ENCODE results near the gene ZNF254. TPM values are rescaled to one million over a fixed set of nuclear protein-coding genes. Genes with fewer than 3 reads are reported as not detected.

The ZNF254 gene
- total and polyA plus RNA-seq, 9 of the 15 experiments (the other 6 are each of a cell fraction or from before 2014, with no cell fraction given): 10.7 to 22.1 (median 14.2) TPM

DNA sequence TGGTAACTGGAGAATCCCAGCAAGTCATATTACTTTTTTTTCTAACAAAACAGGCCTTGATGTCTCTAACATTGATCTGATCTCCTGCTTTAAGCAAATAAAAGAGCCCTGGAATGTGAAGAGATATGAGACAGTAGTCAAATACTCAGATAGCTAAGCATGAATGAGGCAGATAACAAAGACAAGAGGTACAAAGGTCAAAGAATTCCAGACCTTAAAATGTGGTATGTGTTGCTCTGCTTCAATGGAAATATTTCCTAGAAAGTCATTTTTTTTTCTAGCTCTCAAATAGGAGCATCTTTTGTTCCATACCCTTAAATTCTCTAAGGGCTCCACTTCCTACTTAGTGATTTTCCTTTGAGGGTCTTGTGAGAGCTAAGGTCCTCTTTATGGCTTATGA, 54.6 kb downstream of the ZNF254 start:
- Histone ChIP-seq H3K36me3 (ENCODE audit: control insufficient read depth, insufficient read depth, low read length) (no peaks in the 10 kb centered on the region), H3K9me1 (ENCODE audit: control insufficient read depth, insufficient read depth, low read length) (no peaks in the 10 kb centered on the region), H3K79me2 (ENCODE audit: control insufficient read depth, insufficient read depth, low read length) (no peaks in the 10 kb centered on the region; the same call in 2 of the 3 replicates), H4K20me1 (replicated peaks; ENCODE audit: control insufficient read depth, insufficient read depth, low read length) (no peaks in the 10 kb centered on the region), H3K4me3 (no peak overlapping the region), H3K27ac (ENCODE audit: extremely low read depth, low read depth, low read length) (no peak overlapping the region), H3K9ac (ENCODE audit: insufficient read depth in 1 of 2, low read depth in 2 of 2, low read length in 2 of 2) (no peak overlapping the region), H3K9me3 (replicated peaks; ENCODE audit: control insufficient read depth, insufficient read depth, low read depth, low read length) (no peaks in the 10 kb centered on the region), H3K4me1 (replicated peaks in 1 of 2; ENCODE audit: control insufficient read depth in 2 of 2, insufficient read depth in 2 of 2, low read length in 2 of 2) (no peaks in the 10 kb centered on the region), H3K27me3 (ENCODE audit: control insufficient read depth in 2 of 2, insufficient read depth in 2 of 2, low read length in 2 of 2) (no peaks in the 10 kb centered on the region), H3K4me2 (ENCODE audit: insufficient read depth, low read length) (no peak overlapping the region), H2AFZ (ENCODE audit: low read depth, low read length) (no peak overlapping the region)
- BruUV-seq (replicated peaks): no TSS peak
- ATAC-seq (no peak), DNase-seq (ENCODE audit: extremely low read depth in 1 of 4, low spot score in 3 of 4) (no peak), FAIRE-seq (no peak)
- intact Hi-C loops (cut with micrococcal nuclease): no loop called here
- in situ Hi-C loops (cut with MboI): no loop called here
- ChIA-PET CTCF (ENCODE audit: low intra/inter-chr PET ratio) (no interaction called here), POLR2A (no interaction called here)
- TF ChIP-seq, protein P1, sequence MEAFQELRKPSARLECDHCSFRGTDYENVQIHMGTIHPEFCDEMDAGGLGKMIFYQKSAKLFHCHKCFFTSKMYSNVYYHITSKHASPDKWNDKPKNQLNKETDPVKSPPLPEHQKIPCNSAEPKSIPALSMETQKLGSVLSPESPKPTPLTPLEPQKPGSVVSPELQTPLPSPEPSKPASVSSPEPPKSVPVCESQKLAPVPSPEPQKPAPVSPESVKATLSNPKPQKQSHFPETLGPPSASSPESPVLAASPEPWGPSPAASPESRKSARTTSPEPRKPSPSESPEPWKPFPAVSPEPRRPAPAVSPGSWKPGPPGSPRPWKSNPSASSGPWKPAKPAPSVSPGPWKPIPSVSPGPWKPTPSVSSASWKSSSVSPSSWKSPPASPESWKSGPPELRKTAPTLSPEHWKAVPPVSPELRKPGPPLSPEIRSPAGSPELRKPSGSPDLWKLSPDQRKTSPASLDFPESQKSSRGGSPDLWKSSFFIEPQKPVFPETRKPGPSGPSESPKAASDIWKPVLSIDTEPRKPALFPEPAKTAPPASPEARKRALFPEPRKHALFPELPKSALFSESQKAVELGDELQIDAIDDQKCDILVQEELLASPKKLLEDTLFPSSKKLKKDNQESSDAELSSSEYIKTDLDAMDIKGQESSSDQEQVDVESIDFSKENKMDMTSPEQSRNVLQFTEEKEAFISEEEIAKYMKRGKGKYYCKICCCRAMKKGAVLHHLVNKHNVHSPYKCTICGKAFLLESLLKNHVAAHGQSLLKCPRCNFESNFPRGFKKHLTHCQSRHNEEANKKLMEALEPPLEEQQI (IDR thresholded peaks at IDR 0.05): no peak
- no peak for TF ChIP-seq CCNT2 (IDR thresholded peaks at IDR 0.05; ENCODE audit: borderline replicate concordance, extremely low read depth, insufficient read length, low read depth, low read length)
- TF ChIP-seq MTA1 (IDR thresholded peaks at IDR 0.05; ENCODE audit: borderline replicate concordance): no peak
- no peak for TF ChIP-seq ZKSCAN8 (CRISPR knock-in tag; IDR thresholded peaks at IDR 0.05)
- TF ChIP-seq ZNF592 (IDR thresholded peaks at IDR 0.05): no peak
- TF ChIP-seq SAFB2 (IDR thresholded peaks at IDR 0.05; ENCODE audit: borderline replicate concordance, low read depth, low read length, severe bottlenecking): no peak
- TF ChIP-seq FOXJ2 (tag; IDR thresholded peaks at IDR 0.05): no peak
- TF ChIP-seq, protein P2, sequence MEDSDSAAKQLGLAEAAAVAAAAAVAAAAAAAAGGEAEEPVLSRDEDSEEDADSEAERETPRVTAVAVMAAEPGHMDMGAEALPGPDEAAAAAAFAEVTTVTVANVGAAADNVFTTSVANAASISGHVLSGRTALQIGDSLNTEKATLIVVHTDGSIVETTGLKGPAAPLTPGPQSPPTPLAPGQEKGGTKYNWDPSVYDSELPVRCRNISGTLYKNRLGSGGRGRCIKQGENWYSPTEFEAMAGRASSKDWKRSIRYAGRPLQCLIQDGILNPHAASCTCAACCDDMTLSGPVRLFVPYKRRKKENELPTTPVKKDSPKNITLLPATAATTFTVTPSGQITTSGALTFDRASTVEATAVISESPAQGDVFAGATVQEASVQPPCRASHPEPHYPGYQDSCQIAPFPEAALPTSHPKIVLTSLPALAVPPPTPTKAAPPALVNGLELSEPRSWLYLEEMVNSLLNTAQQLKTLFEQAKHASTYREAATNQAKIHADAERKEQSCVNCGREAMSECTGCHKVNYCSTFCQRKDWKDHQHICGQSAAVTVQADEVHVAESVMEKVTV (CRISPR knock-in tag; IDR thresholded peaks at IDR 0.05): no peak
- no peak for TF ChIP-seq CREB5 (CRISPR knock-in tag; IDR thresholded peaks at IDR 0.05)
- TF ChIP-seq, protein P3, sequence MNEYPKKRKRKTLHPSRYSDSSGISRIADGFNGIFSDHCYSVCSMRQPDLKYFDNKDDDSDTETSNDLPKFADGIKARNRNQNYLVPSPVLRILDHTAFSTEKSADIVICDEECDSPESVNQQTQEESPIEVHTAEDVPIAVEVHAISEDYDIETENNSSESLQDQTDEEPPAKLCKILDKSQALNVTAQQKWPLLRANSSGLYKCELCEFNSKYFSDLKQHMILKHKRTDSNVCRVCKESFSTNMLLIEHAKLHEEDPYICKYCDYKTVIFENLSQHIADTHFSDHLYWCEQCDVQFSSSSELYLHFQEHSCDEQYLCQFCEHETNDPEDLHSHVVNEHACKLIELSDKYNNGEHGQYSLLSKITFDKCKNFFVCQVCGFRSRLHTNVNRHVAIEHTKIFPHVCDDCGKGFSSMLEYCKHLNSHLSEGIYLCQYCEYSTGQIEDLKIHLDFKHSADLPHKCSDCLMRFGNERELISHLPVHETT (CRISPR knock-in tag; conservative IDR thresholded peaks at IDR 0.05 in 1 of 2, IDR thresholded peaks at IDR 0.05 in 1 of 2): no peak

All from K562 (cell line).